ENCODE results near the gene DPP6. TPM values are rescaled to one million over a fixed set of nuclear protein-coding genes. Genes with fewer than 3 reads are reported as not detected.

Gene DPP6
- polyA plus RNA-seq, 1 donor (not counting 4 experiments of a cell fraction or from before 2014, with no cell fraction given) = not detected

- Histone ChIP-seq H4K20me1 (ENCODE audit: control insufficient read depth, extremely low read depth, insufficient read depth, low read length) (no peaks in the 10 kb centered on the region), H3K9me1 (ENCODE audit: control insufficient read depth, extremely low read depth, insufficient read depth, low read length) (no peaks in the 10 kb centered on the region), H3K9ac (ENCODE audit: control insufficient read depth, extremely low read depth, insufficient read depth, low read length) (no peak overlapping the region), H3K27ac (ENCODE audit: control insufficient read depth, insufficient read depth, low read length) (no peak overlapping the region), H3K79me2 (ENCODE audit: control insufficient read depth, insufficient read depth, low read length) (no peaks in the 10 kb centered on the region), H2AFZ (ENCODE audit: control insufficient read depth, low read length) (no peak overlapping the region), H3K4me1 (ENCODE audit: control insufficient read depth, extremely low read depth, insufficient read depth, low read length) (no peaks in the 10 kb centered on the region), H3K27me3 (ENCODE audit: control insufficient read depth, extremely low read depth, insufficient read depth, low read length) (no peaks in the 10 kb centered on the region), H3K36me3 (ENCODE audit: control insufficient read depth in 2 of 2, extremely low read depth in 1 of 2, insufficient read depth in 2 of 2, low read length in 2 of 2) (no peaks in the 10 kb centered on the region), H3K4me3 (ENCODE audit: control insufficient read depth in 2 of 3, extremely low read depth in 1 of 3, insufficient read depth in 2 of 3, low read depth in 1 of 3, low read length in 3 of 3) (no peak overlapping the region), H3K9me3 (ENCODE audit: control insufficient read depth, low read depth, low read length) (peaks cover 27% of the 10 kb centered on the region), H3K4me2 (ENCODE audit: control insufficient read depth, extremely low read depth, insufficient read depth, low read depth, low read length) (no peak overlapping the region)
- FAIRE-seq (no peak), DNase-seq (ENCODE audit: low read depth, low spot score) (no peak)
- dilution Hi-C loops (cut with MboI; ENCODE audit: extremely low pct_ligation_motif_present, low sequenced_read_pairs) = no loop called here
- TF ChIP-seq CTCF (optimal IDR thresholded peaks at IDR 0.05 in 1 of 3, IDR thresholded peaks at IDR 0.05 in 1 of 3, conservative IDR thresholded peaks at IDR 0.05 in 1 of 3; ENCODE audit: extremely low read depth in 1 of 3, insufficient read depth in 2 of 3, low read length in 3 of 3) (no peak), EZH2 (IDR thresholded peaks at IDR 0.05; ENCODE audit: low read length) (no peak)
Observed at GRCh38 chr7:154881526-154881925, 829.3 kb downstream of the DPP6 start.

GRCh38 chr7:154882931-154883474 is 830.8 kb downstream of the DPP6 start:
- H3K9me3 ChIP-seq (ENCODE audit: control insufficient read depth, low read depth, low read length) = peaks cover 25% of the 10 kb centered on the region
- H3K79me2 ChIP-seq (ENCODE audit: control insufficient read depth, insufficient read depth, low read length) = no peaks in the 10 kb centered on the region
- DNase-seq (ENCODE audit: low read depth, low spot score) = no peak
- no peaks in the 10 kb centered on the region for H3K4me1 ChIP-seq (ENCODE audit: control insufficient read depth, extremely low read depth, insufficient read depth, low read length)
- dilution Hi-C loops (cut with MboI; ENCODE audit: extremely low pct_ligation_motif_present, low sequenced_read_pairs) = no loop called here
- FAIRE-seq = no peak
- no peaks in the 10 kb centered on the region for H4K20me1 ChIP-seq (ENCODE audit: control insufficient read depth, extremely low read depth, insufficient read depth, low read length)
- H3K27me3 ChIP-seq (ENCODE audit: control insufficient read depth, extremely low read depth, insufficient read depth, low read length) = no peaks in the 10 kb centered on the region
- no peak overlapping the region for H3K27ac ChIP-seq (ENCODE audit: control insufficient read depth, insufficient read depth, low read length)
- TF ChIP-seq EZH2 (IDR thresholded peaks at IDR 0.05; ENCODE audit: low read length) (no peak), CTCF (optimal IDR thresholded peaks at IDR 0.05 in 1 of 3, IDR thresholded peaks at IDR 0.05 in 1 of 3, conservative IDR thresholded peaks at IDR 0.05 in 1 of 3; ENCODE audit: extremely low read depth in 1 of 3, insufficient read depth in 2 of 3, low read length in 3 of 3) (no peak)
- H3K4me2 ChIP-seq (ENCODE audit: control insufficient read depth, extremely low read depth, insufficient read depth, low read depth, low read length) = no peak overlapping the region
- no peaks in the 10 kb centered on the region for H3K9me1 ChIP-seq (ENCODE audit: control insufficient read depth, extremely low read depth, insufficient read depth, low read length)
- no peak overlapping the region for H2AFZ ChIP-seq (ENCODE audit: control insufficient read depth, low read length)
- H3K36me3 ChIP-seq (ENCODE audit: control insufficient read depth in 2 of 2, extremely low read depth in 1 of 2, insufficient read depth in 2 of 2, low read length in 2 of 2) = no peaks in the 10 kb centered on the region
- H3K4me3 ChIP-seq (ENCODE audit: control insufficient read depth in 2 of 3, extremely low read depth in 1 of 3, insufficient read depth in 2 of 3, low read depth in 1 of 3, low read length in 3 of 3) = no peak overlapping the region
- no peak overlapping the region for H3K9ac ChIP-seq (ENCODE audit: control insufficient read depth, extremely low read depth, insufficient read depth, low read length)

Measured in keratinocyte (primary cell).